Fibroblast of the aortic adventitia (primary cell): ENCODE results near the gene GOLGA6L7. TPM values are rescaled to one million over a fixed set of nuclear protein-coding genes. Genes with fewer than 3 reads are reported as not detected.
"Not testable (repeated sequence)": the region's sequence is repeated elsewhere in the genome, so short reads cannot be mapped to it uniquely, and the experiment has no call there.

Experiments
- DNase-seq: peaks from one replicate; pipeline ENCODE4 v3.0.0-alpha.2; 2010; ENCODE audit warnings: low read depth
- H3K4me3 ChIP-seq: 2 replicates; pipeline ENCODE4 v1.5.1; 2011; ENCODE audit warnings: low read depth, mild to moderate bottlenecking, control low read depth, low read length, moderate library complexity
- total RNA-seq: library from RNA; depleted of rRNA; stranded (reverse); fragments of >200 nt; gene quantifications from 2 replicates; pipeline ENCODE4 v1.2.3, GENCODE V29; 2012; ENCODE audit warnings: low replicate concordance
- TF ChIP-seq, protein P1 (sequence below): IDR thresholded peaks from 2 replicates; pipeline ENCODE4 v1.5.1; 2011; ENCODE audit warnings: mild to moderate bottlenecking, low read length, control low read depth, inconsistent platforms; ENCODE audit not compliant: insufficient read depth

The GOLGA6L7 gene, protein sequence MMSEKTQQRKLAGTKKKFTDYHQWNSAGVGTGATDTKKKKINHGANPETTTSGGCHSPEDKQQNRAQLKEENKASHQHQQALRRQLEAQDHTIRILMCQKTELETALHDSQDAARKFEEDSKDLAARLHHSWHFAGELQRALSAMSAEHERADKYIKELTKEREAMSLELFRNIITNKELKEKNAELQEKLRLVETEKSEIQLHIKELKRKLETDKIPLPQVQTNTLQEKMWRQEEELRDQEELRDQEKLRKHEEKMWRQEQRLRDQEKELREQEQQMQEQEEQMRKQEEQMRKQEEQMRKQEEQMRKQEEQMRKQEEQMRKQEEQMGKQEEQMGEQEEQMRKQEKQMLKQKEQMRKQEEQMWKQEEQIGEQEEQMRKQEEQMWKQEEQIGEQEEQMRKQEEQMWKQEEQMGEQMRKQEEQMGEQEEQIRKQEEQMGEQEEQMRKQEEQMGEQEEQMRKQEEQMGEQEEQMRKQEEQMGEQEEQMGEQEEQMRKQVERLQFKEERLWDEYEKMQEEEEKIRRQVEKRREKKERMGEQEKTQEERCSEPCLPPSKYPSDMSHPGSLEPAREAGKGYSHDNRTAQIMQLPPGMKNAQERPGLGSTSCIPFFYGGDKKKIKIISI
- total RNA-seq = not detected in 2 replicates

DNA sequence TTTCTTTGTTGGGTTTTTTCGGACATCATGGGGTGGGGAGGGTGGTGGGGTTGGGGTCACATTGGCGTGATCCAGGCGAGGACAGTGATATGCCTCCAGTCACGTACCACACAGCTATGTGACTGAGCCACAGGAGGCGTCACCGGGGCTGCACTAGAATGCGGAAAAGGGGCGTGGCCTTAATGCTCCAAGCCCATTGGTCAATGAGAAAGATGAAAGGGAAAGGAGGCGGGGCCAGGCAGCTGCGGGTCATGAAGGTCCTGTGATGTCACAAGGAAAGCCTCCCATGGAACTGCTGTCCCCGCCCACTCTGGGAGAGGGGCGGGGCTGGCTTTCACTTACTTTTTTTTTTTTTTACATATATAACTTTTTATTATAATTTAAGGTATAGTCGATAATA, at the start of gene GOLGA6L7:
TSS of gene GOLGA6L7 (minus strand) at position 124 of the 400 bp plus-strand sequence. CDS start at position 29, 95 bp downstream.
- DNase-seq, H3K4me3 ChIP-seq: not testable (repeated sequence)

DNA sequence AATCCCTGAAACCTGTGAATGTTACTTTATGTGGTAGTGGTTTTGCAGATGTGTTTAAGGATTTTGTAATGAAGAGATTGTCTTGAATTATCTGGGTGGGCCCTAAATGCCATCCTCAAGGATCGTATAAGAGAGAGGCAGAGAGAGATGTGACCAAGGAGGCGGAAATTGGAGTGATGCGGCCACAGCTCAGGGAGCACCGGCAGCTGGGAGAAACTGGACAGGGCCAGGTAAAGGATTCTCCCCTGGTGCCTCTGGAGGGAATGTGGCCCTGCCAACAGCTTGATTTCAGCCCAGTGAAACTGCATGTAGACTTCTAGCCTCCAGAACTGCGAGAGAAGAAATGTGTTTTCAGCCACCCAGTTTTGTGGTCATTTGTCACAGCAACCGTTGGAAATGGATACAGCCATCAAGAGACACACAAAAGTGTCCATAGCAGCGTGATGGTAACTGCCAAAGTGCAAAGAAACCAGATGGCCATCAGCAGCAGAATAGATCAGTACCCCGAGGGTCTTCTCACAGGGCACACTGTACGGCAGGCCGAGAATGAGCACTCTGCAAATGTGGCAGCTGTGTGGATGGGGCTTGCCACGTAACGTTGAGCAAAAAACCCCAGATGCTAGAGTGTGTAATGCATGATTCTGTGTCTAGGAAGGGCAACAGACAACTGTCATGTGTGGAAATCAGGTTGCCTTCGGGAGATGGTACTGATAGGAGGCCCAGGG, 49.6 kb upstream of the GOLGA6L7 start:
- no peak for DNase-seq
- TF ChIP-seq, protein P1, sequence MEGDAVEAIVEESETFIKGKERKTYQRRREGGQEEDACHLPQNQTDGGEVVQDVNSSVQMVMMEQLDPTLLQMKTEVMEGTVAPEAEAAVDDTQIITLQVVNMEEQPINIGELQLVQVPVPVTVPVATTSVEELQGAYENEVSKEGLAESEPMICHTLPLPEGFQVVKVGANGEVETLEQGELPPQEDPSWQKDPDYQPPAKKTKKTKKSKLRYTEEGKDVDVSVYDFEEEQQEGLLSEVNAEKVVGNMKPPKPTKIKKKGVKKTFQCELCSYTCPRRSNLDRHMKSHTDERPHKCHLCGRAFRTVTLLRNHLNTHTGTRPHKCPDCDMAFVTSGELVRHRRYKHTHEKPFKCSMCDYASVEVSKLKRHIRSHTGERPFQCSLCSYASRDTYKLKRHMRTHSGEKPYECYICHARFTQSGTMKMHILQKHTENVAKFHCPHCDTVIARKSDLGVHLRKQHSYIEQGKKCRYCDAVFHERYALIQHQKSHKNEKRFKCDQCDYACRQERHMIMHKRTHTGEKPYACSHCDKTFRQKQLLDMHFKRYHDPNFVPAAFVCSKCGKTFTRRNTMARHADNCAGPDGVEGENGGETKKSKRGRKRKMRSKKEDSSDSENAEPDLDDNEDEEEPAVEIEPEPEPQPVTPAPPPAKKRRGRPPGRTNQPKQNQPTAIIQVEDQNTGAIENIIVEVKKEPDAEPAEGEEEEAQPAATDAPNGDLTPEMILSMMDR = no peak
- H3K4me3 ChIP-seq = no peak overlapping the region

DNA sequence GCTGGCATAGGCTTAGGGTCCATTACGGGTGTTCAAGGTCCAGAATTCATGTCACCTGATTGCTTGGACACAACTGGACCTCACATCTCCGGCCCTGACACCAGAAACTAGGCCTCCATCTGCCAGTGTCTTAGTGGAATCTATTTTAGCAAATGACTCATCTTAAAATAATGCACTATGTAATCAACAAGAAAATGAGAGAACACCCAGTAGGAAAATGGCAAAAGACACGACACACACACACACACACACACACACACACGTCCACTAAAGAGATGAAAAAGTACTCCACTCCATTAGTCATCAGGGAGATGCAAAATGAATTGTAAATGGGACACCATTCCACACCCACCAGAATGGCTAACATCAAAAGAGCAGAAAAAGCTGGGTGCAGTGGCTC, 48.5 kb upstream of the GOLGA6L7 start:
- peak; percentile 57 for DNase-seq
- no peak overlapping the region for H3K4me3 ChIP-seq
- TF ChIP-seq, protein P1 = no peak

DNA sequence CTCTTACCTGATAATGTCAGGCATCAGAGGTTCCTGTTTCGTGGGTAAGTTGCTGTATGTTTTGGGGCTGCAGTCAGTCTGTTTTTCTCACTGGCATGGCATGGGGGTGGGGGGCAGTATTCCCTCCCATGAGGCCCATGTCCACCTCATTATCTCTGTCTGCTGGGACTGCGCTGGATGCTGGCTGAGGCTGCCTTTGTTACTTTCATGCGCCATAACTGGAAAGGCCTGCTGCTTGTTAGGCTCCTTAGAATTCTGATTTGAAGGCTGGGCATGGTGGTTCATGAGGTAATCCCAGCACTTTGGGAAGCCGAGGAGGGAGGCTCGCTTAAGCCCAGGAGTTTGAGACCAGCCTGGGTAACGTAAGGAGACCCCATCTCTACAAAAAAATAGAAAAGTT, 47.1 kb upstream of the GOLGA6L7 start:
- no peak overlapping the region for H3K4me3 ChIP-seq
- TF ChIP-seq, protein P1 = no peak
- DNase-seq = no peak

DNA sequence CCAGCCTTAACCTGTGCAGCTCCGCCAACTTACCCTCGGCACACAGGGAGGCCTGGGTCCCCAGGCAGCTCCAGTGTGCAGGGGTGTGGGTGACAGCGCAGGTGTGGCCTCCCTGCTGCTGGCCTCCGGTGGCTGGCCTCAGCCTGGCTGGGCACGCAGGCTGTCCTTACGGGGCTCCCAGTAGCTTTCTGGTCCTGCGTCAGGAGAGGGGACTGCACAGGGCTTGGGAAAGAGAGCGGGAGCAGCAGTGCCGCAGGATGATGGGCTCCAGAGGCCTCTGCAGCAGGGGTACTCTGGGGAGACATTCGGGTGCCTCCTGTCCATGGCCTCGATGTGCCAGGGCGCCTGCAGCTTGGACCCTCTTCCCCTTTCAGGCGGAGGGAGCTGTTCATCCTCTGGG, 46.7 kb upstream of the GOLGA6L7 start:
- DNase-seq = no peak
- no peak overlapping the region for H3K4me3 ChIP-seq
- TF ChIP-seq, protein P1 = no peak

DNA sequence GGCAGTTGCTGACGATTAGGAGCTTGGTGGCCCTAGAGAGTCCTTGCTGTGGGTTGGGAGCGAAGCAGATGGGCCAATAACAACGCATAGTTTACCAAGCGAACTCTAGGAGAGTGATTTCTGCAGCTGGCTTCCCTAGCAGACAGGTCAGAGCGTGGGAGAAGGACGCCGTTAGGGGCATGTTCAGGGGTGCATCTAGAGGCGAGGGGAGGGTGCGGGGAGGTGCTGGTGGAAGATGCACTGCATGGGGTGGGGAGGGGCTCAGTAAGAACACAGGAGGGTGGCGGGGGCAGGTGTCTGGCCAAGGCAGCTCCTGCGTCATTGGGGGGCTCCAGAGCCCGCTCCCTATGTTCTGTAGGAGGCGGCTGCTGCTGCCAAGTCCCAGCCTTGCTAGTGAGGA, 46.2 kb upstream of the GOLGA6L7 start:
- TF ChIP-seq, protein P1 = no peak
- no peak overlapping the region for H3K4me3 ChIP-seq
- DNase-seq = no peak
